ENCODE results near the gene TOPAZ1. TPM values are rescaled to one million over a fixed set of nuclear protein-coding genes. Genes with fewer than 3 reads are reported as not detected.

TOPAZ1 gene
- total RNA-seq (ENCODE audit: insufficient read depth, low replicate concordance): 2.6 TPM

DNA sequence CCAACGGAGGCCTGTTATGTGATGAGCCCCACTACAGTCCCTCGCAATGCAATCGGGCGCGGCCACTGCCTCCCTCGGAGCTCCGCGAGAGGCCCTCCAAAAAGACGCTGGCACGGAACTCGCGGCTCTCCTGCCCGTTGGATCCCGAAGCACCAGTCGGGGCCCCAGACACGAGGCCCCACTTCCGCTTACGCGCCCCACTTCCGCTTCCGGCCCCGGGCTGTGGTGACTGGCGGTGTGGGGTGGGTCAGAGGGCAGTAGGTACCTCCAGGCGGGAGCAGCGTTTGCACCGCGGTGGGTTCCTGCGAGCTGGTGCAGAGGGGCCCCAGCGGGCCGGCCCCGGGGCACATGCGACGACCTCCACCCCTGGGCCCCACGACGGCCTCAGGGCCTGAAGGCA, at the start of gene TOPAZ1:
Gene TOPAZ1 (plus strand): TSS at position 181 of the 400 bp plus-strand sequence. CDS start 168 bp downstream, at position 349.
- DNase-seq (ENCODE audit: low spot score): no peak

DNA sequence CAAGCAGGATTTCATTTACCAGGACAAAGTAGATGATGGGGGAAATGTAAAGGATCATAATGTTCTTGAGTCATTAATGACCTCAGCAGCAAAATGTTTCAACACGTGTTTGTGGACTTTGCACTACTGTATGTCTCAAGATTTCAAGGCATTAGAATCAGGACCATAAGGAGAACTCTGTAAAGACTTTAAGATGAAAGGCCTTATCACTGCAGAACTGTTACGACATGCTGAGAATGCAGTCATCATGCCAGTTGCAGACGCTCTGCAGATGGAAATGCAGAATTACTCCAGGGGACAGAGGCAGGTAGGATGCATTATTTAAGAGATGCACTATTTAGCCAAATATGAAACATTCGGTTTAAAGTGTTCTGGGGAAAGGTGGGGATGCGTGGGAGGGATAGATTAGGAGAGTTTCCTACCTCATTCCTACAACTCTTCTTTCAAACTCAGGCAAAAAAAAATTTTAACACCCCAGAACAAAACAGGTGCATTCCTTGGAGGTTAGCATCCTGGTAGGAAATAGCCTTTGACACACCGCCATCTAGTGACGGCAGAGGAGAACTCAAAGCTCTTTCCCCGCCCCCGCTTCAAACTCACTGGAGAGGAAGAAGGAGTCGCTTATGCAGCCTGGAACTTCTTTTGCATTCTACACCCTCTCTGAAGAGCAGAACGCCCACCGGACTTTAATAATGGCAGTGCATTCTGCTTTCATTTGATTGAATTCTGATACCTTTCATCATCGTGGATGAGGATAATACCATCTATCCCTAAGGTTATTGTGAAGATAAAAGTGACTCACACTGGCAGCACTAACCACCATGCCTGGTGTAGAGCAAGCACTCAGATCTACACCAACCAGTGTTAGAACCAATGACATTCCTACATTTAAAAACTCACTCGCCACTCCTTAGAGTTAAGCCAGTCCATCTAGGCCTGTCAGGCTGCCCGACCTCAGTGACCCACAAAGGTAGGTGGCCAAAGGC, 43.1 kb upstream of the TOPAZ1 start:
- peak; percentile 79 for DNase-seq (ENCODE audit: low spot score)

DNA sequence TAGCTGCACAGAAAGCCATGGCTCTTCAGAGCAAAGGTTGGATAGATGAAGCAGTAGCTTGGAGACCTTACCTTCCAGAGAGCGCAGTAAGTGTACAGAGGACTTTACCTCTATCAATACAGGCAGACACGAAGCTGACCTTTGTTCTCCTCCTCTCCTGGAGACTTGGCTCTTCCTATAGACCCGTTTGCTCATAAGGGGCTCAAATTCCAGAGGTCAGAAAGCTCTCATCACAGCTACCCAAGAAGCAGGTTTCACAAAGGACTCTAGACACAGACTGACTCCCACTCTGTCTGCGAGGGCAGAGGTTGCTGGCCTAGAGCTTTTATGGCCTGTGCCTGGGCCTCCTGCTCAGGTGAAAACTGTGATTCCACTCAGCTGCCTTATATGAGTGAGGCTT, 35.4 kb upstream of the TOPAZ1 start:
- DNase-seq (ENCODE audit: low spot score): no peak

DNA sequence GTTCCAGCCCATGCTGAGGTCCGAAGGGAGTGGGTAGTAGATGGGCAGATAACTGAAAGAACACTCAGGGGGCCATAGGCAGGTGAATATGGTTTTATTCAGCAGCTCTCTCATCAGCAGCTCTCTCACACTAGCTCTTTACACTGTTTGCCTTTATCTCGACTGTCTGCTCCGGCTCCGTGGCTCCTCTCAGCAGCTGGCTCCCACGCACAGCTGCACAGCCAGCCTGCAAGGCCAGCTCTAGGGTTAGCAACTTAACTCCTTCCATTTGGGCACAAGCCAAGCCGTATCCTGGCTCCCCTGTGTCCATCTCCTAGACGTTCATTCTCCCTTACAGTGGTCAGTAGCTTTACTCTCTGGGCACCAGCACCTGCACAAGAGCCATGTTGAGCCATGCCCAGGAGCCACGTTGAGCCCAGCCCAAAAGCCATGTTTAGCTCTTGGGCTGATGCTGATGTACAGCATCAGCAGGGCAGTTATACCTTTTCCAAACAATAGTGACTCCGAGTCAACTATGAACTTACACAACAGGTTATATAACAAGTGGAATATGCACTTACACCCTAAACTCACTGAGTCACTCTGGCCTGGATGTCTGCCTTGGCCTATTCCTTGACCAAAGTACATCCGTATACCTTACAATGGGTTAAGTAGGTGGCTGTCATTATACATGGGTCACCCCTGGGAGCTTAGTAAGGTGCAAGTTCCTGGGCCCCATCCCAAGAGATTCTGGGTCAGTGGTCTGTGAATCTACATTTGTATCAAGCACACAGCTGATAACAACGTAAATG, 34.6 kb upstream of the TOPAZ1 start:
- no peak for DNase-seq (ENCODE audit: low spot score)

DNA sequence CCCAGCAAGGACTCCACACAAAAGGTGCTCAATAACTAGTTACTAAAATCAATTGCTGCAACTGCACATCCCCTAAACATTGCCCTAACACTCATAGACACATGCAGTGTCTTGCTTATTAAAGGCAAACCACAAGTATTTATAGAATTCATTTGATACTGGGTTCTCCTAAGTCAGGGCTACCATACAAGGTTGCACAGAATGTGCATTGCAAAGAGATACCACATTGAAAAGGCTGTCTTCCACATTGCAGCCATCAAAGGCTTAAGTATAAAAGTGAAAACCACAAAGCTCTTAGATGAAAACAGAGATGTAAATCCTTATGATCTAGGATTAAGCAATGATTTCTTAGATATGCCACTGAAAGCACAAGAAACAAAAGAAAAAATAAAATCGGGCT, 33.6 kb upstream of the TOPAZ1 start:
- DNase-seq (ENCODE audit: low spot score): no peak

DNA sequence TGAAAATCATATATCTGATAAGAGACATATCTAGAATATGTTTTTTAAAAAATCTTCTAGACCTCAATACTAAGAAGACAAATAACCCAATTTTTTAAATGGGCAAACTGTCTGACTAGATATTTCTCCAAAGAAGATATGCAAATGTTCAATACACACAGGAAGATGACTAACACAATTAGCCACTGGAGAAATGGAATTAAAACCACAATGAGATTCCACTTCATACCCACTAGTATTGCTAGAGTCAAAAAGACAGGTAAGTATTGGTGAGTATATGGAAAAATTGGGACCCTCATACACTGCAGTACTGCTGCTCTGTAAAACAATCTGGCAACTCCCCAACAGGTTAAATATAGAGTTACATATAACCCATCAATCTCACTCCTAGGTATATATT, 33.1 kb upstream of the TOPAZ1 start:
- DNase-seq (ENCODE audit: low spot score): no peak

DNA sequence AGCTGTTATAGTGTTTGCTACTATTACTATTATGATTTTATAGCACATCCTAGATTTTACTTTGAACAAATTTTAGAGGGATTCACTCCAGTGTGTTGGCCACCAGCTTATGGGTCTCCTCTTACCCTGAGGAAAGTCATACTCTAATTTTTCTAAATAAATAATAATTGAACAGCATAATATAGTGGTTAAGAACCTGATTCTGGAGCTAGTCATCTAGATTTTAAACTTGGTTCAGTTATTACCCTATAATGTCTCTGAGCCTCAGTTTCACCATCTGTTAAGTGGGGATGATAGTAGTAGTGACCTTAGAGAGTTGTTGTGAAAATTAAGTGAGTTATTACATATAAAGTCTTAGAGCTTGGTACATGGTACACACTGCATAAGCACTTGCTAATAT, 30.7 kb upstream of the TOPAZ1 start:
- no peak for DNase-seq (ENCODE audit: low spot score)

DNA sequence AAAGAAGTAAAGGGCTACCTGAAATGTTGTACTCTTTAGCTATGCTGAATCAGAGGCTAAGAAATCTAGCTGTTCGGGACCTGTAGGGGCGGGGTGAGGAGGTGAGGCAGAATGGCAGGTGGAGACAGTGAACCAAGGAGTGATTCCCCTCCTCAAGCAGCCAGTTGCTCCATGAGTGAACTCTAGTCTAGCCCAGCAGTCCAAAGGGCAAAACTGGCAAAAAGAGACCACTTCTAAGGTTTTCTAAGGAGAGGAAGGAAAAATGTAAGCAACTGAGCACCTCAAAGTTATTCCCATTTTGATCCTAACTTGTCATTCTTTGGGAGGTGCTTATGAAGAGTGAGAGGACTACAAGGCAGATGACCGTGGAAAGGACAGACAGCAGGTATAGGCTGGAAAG, 19.3 kb upstream of the TOPAZ1 start:
- DNase-seq (ENCODE audit: low spot score): no peak

DNA sequence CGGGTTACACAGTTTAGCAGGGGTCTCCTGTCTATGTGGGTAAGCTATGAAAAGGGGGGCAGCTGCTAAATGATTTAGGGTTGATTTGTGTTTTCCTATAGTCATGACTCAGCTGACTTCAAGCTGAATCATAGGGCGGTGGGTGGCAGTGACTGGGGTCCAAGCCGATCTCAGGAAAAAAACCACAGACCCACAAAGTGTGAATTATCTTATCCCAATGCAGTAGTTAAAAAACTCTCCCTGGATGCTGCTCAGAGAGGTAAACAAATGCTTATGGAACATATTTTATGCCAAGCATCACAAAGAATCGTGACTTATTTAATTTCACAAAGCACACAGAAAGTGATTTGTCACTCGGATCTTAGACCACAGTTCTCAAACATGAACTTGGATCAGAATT, 18.4 kb upstream of the TOPAZ1 start:
- no peak for DNase-seq (ENCODE audit: low spot score)

DNA sequence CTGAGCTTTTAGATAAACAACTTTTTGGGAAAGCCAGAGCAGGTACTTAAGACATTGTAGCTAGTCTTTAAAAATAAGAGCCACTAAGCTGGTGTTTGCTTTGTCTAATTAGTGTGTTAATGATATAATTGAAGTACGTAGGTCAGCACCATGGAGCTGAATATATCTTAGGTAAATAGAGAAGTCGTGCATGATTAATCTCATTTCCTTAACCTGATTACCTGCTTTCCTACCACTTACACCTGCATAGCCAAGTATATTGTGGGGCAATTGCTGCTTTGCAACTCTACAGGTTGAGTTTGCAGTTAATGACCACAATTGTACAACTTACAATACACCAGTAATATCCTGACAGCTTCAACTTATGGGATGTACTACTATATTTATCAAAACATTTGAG, 17.6 kb upstream of the TOPAZ1 start:
- DNase-seq (ENCODE audit: low spot score): no peak

DNA sequence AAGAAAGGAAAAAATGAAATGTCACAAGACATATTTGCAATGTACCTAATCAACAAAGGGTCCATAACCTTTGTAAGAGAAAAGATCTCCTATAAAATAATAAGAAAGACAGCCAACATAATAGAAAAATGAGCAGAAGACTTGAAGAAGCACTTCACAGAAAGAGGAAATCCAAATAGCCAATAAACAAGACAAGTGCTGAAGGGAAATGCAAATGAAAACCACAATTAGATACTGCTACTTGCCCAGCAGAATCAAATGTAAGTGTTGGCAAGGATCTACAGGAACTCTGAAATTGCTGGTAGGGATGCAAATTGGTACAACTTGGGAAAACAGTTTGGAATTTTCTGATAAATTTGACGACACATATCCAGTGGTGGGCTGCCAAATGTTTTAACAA, 15.1 kb upstream of the TOPAZ1 start:
- DNase-seq (ENCODE audit: low spot score): no peak

DNA sequence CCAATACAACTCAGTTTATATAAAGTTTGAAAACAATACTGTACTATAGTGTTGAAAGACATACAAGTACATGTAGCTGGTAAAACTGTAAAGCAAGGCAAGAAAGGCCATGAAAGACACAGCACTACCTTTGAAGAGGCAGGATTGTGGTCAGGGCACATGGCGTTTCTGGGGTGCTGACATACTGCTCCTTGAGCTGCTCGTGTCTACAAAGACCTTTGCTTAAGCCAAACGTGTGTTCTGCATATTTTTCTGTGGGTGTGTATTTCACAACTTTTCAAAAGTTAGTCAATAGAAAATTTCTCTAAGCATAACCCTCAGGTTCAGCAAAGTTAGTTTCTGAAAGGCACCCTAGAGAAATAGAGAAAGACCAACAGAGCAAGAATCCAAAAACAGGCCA, 14.1 kb upstream of the TOPAZ1 start:
- no peak for DNase-seq (ENCODE audit: low spot score)

DNA sequence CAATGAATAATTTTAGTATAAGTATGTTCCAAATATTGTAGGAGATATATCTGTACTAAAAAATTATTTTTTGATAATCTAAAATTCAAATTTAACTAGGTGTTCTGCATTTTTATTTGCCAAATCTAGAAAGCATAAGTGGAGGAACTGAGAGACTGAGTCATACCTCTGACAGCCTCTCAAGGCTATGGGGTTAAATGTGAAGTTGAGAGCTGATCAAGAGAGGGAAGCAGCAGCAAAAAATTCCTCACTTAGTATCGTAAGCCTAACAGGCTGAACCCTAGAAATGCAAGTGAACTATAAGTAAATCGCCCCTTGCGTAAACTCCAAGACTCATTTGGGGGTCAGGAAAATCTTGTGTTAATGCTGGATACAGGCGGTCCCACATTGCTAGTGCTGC, 12.8 kb upstream of the TOPAZ1 start:
- no peak for DNase-seq (ENCODE audit: low spot score)

DNA sequence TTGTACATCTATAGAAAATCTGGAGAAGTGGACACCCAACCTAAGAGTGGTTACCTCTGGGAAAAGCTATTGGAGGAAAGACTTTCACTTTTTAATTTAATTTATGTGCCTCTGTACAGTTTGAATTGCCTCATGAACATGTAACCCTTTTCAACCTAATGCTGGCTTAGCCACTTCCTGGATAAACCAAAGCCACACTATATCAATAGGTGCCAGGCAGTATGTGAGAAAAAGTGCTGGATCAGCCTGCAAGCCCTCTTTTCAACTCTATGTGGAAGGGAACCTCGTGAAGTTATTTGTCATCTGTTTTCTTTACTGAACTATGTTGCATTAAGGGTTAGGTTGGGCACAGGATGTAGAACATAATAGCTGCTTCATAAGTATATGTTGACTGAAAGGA, 9.3 kb upstream of the TOPAZ1 start:
- DNase-seq (ENCODE audit: low spot score): no peak

DNA sequence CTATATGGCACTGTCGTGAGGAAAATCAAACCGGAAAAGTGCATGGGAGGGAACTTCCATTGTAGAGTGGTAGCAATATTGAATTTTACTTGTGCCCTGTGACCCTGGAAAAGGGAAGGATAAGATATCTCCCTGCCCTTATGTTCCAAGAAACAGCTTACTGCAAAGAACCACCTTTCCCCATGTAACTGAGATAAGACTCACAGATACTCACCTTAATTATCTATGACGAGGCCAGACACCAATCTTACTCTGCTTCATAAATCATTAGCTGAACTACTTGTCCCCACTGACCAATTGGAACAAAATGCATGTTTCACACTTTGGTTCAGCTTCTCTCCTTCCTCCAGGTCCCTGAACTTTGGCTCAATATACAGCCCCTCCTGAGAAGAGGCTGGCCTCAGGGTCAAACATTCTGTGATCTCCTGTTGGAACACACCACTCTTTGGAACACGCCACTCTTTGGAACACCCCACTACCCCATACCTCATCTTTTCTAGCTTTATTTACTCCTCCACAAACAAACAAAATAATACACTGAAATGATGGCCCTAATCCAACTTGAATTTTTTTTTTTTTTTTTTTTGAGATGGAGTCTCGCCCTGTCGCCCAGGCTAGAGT, 6.9 kb upstream of the TOPAZ1 start:
- no peak for DNase-seq (ENCODE audit: low spot score)

DNA sequence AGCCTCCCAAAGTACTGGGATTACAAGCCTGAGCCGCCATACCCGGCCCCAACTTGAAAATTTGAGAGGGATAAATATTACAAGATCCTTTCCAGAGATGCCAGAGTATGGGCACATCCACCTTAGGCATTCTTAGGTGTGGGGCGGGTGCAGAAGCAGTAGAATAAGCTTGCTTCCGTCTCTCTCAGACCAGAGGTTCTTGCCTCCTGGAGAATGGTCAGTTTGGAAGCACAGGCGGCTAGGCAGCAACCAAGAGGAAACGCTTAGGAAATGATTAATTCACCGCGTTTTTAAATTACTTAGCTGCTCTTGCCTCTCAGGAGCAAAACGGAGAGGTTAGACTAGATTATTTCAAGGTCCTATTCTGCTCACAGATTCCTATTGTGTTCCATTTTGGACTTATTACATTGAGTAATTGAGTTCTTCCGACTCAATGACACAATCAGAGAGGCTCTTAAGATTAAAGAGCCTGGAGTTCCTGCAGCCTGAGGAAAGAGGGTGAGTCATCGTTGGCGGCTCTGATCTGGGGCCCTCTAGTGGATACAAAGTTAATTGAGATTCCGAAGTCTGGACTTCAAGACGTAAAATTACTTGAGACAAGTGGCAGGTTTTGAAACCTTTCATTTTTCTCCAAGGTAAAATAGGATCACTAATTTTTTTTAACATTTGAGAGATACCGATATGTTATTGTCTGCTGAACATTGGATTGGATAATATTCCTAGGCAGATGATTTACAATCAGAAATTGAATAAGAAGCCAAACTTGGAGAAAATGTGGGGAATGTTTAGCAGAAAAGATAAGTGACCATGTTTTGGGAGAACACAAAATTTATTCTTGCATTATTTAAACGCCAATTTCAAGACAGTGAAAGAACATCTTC, 5.8 kb upstream of the TOPAZ1 start:
- peak; percentile 95 for DNase-seq (ENCODE audit: low spot score)

DNA sequence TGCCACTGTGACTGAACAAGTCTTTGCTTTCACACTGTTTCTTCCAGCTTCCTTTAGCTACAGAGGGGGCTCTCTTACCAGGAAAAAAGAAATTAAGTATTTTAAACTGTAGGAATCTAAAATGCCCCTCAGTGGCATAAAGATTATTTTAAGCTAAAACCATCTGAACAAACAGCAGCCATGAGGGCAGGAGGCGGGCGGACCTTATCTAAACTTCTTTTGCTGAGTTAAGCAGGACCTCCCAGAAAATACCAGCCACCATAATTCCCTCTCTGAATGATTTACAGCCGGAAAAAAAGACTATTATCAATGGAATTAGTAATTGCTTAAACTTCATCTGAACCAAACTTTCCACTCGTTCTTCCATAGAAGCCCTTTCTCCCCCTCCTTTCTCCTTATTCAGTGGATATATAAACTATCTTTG, 5.2 kb upstream of the TOPAZ1 start:
- DNase-seq (ENCODE audit: low spot score): peak; percentile 84

DNA sequence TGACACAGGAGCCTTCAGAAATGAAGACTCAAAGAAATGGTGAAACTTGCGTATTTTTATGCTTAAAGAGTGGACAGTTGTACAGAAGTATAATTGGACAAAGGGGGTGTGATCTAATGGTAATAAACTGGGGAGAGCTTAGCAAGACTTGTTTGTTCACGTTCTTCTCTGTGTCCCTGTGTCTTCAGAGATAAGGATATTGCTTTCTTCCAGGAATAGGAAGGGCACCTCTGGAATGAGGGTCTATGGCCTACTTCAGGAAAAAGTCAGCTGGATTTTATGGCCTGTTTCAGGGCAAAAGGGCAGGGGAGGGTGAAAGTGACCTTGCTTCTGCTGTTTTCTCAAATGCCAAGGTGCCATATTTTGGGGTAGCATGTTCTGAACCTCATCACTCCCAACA, 4.5 kb upstream of the TOPAZ1 start:
- DNase-seq (ENCODE audit: low spot score): no peak

DNA sequence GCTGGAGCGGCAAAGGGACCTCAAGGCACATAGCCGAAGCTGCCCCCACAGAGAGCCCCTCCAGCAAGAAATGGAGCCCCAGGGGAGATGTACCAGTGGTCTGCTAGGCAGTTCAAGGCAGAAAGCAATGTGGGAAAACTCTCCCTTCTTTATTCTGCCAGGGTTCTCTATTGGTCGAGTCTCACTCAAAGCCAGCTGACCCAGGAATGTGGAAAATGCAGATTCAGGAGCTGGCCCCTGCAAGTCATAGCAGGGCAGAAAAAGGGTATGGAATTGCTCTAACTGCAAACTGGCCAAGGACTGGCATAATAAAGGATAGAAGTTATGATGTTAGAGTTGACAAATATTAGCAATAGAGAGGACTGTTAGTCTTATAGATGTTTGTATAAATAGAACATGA, 4.0 kb upstream of the TOPAZ1 start:
- peak; percentile 4 for DNase-seq (ENCODE audit: low spot score)

DNA sequence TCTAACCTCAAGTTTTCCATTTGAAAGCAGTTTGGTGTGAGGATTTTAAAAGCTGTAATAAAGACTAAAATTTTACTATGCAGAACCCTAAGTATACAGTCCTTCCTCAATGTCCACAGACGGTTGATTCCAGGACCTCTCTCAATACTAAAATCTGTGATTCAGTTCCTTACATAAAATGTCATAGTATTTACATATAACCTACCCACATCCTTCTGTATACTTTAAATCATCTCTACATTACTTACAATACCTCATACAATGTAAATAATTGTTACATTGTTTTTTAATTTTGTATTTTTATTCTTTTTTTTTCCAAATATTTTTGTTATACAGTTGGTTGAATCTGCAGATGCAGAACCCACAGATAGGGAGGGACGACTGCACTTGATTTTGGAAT, 2.8 kb upstream of the TOPAZ1 start:
- no peak for DNase-seq (ENCODE audit: low spot score)

DNA sequence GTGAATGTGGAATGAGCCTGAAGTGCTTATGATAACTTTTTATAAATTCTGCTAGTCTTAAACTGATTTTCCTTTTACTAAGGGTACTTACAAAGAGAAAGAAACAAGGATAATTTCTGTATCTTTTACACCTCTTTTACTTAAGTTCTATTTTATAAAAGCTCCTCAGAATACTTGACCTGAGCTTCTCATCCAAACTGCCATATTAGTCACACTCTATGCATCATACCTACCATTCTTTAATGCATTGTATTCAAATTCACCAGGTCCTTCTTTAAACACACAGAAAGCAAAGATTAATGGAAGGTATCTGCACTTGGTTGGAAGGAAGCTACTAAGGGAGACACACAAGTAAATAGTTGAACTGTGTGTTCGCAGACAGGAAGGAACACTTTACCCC, 1.6 kb upstream of the TOPAZ1 start:
- DNase-seq (ENCODE audit: low spot score): no peak
